Upper lobe of right lung (tissue), 1 donor: Measurements from ENCODE around the gene ENTPD8. TPM values are rescaled to one million over a fixed set of nuclear protein-coding genes. Genes with fewer than 3 reads are reported as not detected.

Source experiments
- ATAC-seq: fragments of 200-7000 bp; cut with Tn5 transposase; one replicate; pipeline ENCODE4 v1.9.1; 2020; ENCODE audit warnings: mild to moderate bottlenecking, moderate library complexity
- DNase-seq: peaks from one replicate; pipeline ENCODE4 v3.0.0-alpha.2; 2020
- H3K27ac ChIP-seq: fragments of 200-600 bp; one replicate; pipeline ENCODE4 v1.8.0; 2022
- H3K27me3 ChIP-seq: fragments of 200-600 bp; one replicate; pipeline ENCODE4 v1.8.0; 2022; ENCODE audit warnings: mild to moderate bottlenecking
- H3K36me3 ChIP-seq: fragments of 200-600 bp; one replicate; pipeline ENCODE4 v1.8.0; 2022
- H3K4me1 ChIP-seq: fragments of 200-600 bp; one replicate; pipeline ENCODE4 v1.8.0; 2022
- H3K4me3 ChIP-seq: fragments of 200-600 bp; one replicate; pipeline ENCODE4 v1.8.0; 2022; ENCODE audit warnings: mild to moderate bottlenecking
- H3K9me3 ChIP-seq: fragments of 200-600 bp; one replicate; pipeline ENCODE4 v1.8.0; 2022
- intact Hi-C: fragments of 100-400 bp; cut with DNase I; formaldehyde crosslinking; loops from one replicate; pipeline ENCODE4 v1.11.0; 2022
- total RNA-seq: library from RNA; stranded (reverse); fragmentation: NEBNext Ultra II Directional; extraction: Animal tissue kit (Norgen Biotek cat#: 25700); gene quantifications from one replicate; pipeline ENCODE4 v1.2.1, GENCODE V29; 2021
- TF ChIP-seq, protein P1 (sequence below): fragments of 200-600 bp; IDR thresholded peaks from one replicate; pipeline ENCODE4 v1.8.0; 2022; ENCODE audit warnings: antibody characterized with exemption
- donor health status: DM: no; HTN: yes; CAD: no; lungs with severe emphysema.

Gene ENTPD8
- total RNA-seq, 1 donor from 2014 or later = not detected

DNA sequence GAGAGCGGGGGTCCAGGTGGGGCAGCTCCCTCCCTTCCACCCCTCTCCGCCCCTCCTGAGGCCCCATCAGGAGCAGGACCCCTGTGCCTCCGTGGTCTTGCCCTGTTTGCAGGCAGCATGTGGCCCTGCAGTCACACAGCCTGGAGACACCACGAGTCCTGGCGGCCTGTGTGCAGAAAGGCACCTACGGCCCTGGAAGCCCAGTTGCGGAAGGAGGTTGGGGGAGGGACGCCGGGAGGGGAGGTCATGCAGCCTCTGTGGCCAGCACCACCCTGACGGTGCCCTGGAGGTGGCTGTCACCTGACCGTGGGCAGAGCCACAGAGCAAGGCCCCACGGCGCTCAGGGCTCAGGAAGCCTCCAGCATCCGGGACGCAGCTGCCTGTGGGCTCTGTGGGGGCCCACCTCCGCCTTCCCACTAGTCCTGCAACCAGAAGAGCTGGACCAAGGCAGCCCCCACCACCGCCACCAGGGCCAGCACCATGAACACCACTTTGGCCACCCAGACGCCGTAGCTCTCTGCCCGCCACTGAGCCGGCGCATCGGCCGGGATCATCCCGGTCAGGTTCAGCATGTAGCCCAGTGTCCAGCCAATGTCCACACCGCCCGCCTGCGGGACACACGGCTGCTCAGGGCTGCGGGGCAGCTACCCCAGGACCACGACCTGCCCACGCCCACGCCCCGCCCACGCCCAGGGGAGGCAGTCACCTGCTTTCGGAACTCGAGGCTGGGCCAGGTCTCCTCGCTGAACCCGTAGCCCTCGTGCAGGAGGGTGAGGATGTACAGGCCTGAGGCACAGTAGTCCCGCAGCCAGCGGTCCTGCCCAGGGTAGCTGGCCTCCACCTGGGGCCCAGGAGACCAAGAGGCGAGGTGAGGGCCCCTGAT lies 6.4 kb downstream of the ENTPD8 start:
- Histone ChIP-seq H3K27ac (no peak overlapping the region), H3K4me3 (no peak overlapping the region), H3K4me1 (no peaks in the 10 kb centered on the region), H3K27me3 (no peaks in the 10 kb centered on the region), H3K9me3 (no peaks in the 10 kb centered on the region), H3K36me3 (no peaks in the 10 kb centered on the region)
- intact Hi-C loops = no loop called here
- peak; percentile 64 for DNase-seq
- TF ChIP-seq, protein P1, sequence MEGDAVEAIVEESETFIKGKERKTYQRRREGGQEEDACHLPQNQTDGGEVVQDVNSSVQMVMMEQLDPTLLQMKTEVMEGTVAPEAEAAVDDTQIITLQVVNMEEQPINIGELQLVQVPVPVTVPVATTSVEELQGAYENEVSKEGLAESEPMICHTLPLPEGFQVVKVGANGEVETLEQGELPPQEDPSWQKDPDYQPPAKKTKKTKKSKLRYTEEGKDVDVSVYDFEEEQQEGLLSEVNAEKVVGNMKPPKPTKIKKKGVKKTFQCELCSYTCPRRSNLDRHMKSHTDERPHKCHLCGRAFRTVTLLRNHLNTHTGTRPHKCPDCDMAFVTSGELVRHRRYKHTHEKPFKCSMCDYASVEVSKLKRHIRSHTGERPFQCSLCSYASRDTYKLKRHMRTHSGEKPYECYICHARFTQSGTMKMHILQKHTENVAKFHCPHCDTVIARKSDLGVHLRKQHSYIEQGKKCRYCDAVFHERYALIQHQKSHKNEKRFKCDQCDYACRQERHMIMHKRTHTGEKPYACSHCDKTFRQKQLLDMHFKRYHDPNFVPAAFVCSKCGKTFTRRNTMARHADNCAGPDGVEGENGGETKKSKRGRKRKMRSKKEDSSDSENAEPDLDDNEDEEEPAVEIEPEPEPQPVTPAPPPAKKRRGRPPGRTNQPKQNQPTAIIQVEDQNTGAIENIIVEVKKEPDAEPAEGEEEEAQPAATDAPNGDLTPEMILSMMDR = no peak
- ATAC-seq = no peak

DNA sequence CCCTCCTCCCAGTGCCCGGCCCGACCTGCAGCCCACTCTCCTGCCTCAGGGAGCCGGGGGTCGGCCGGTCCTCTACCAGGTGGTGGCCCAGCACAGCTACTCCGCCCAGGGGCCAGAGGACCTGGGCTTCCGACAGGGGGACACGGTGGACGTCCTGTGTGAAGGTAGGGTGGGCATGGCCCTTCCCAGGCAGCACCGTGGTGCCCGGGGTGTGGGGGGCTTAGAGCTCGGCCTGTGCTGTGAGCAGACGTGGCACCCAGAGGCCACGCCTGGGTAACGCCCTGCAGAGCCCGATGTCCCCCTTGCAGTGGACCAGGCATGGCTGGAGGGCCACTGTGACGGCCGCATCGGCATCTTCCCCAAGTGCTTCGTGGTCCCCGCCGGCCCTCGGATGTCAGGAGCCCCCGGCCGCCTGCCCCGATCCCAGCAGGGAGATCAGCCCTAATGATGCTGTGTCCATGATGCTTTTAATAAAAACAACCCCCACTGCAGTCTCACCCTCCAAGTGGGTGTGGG lies 7.2 kb downstream of the ENTPD8 start:
- TF ChIP-seq, protein P1 = no peak
- Histone ChIP-seq H3K27ac (no peak overlapping the region), H3K9me3 (no peaks in the 10 kb centered on the region), H3K36me3 (no peaks in the 10 kb centered on the region), H3K4me1 (no peaks in the 10 kb centered on the region), H3K27me3 (no peaks in the 10 kb centered on the region), H3K4me3 (no peak overlapping the region)
- ATAC-seq (no peak), DNase-seq (peak; percentile 62)
- intact Hi-C loops = no loop called here

DNA sequence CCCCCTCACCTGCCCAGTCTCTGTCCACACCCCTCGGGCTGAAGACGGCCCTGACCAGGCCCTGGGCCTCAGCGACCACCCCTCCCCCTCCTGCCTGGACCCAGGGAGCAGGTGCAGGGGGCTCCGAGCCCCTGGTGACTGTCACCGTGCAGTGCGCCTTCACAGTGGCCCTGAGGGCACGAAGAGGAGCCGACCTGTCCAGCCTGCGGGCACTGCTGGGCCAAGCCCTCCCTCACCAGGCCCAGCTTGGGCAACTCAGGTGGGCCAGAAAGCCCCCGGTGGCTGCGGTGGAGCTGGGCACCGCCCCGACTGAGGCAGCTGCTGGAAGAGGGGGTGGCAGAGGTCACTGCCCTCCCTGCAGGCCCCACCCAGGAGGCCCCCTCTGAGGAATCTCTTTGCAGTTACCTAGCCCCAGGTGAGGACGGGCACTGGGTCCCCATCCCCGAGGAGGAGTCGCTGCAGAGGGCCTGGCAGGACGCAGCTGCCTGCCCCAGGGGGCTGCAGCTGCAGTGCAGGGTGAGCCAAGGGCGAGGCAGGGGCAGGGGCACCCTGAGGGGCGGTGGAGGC lies 7.7 kb downstream of the ENTPD8 start:
- H3K9me3 ChIP-seq = no peaks in the 10 kb centered on the region
- TF ChIP-seq, protein P1 = no peak
- intact Hi-C loops = no loop called here
- no peaks in the 10 kb centered on the region for H3K4me1 ChIP-seq
- H3K27ac ChIP-seq = no peak overlapping the region
- no peak for ATAC-seq
- peak; percentile 58 for DNase-seq
- H3K27me3 ChIP-seq = no peaks in the 10 kb centered on the region
- no peak overlapping the region for H3K4me3 ChIP-seq
- no peaks in the 10 kb centered on the region for H3K36me3 ChIP-seq

DNA sequence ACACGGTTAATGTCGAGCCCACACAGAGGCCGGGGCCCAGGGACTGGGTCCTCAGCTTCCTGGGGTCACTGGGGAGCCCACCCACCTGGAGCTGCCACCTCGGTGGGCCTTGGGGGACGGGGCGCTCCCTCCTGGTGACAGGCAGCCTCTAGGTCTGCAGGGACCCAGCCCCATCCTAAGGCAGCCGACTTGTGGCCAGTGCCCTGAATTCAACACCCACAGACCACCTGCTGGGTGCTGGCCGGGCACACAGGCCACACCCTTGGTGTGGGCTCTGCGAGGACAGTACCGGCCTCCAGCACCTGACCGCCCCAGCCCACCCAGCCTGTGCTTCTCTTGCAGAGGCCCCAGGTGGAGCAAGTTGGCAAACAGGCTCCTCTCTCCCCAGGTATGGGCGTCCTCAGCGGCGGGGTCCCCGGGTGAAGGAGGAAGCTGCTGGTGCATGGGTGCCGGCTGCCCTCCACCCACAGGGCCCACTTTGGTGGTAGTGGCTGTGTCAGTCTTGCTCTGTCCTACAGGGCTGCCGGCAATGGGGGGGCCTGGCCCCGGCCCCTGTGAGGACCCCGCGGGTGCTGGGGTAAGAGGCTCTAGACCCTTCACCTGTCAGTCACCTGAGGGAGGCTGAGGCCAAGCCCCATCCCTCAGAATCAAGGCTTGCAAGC lies 8.3 kb downstream of the ENTPD8 start:
- H3K36me3 ChIP-seq = no peaks in the 10 kb centered on the region
- H3K27ac ChIP-seq = no peak overlapping the region
- intact Hi-C loops = no loop called here
- TF ChIP-seq, protein P1 = no peak
- no peaks in the 10 kb centered on the region for H3K27me3 ChIP-seq
- peak; percentile 61 for DNase-seq
- no peak overlapping the region for H3K4me3 ChIP-seq
- no peaks in the 10 kb centered on the region for H3K4me1 ChIP-seq
- no peaks in the 10 kb centered on the region for H3K9me3 ChIP-seq
- no peak for ATAC-seq

DNA sequence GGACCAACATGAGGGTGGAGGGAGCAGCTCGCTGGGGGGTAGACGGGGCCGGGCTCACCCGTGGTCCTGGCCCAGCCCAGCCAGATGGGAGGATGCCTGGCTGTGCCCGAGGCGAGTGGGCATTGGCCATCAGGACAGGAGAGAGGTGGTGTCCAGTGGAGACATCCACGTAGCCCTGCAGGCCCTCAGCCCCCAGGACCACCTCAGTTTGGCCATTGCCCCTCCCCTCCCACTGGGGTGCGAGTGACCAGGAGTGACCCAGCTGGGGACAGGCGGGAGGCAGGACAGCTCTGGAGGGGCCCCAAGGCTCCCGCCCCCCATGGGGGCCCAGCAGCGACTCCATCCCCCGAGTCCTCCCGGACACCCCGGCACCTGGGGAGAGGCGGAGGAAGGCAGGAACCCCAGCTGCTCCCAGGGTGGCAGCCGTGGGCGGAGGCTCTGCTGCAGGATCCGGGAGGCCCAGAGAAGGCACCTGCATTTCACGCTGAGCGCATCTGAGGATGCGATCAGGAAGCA lies 9.7 kb downstream of the ENTPD8 start:
- Histone ChIP-seq H3K27me3 (no peaks in the 10 kb centered on the region), H3K4me1 (no peaks in the 10 kb centered on the region), H3K36me3 (no peaks in the 10 kb centered on the region), H3K4me3 (no peak overlapping the region), H3K9me3 (no peaks in the 10 kb centered on the region), H3K27ac (no peak overlapping the region)
- intact Hi-C loops = no loop called here
- TF ChIP-seq, protein P1 = no peak
- ATAC-seq = no peak
- peak; percentile 59 for DNase-seq
